ENCODE measurements around the gene ST3GAL2. TPM values are rescaled to one million over a fixed set of nuclear protein-coding genes. Genes with fewer than 3 reads are reported as not detected.
A peak's percentile ranks its signal among the peaks of the same experiment; 100 is the strongest.

Gene ST3GAL2
- total RNA-seq, 2 experiments from 2014 or later, result 44.6 to 61.0 TPM

DNA sequence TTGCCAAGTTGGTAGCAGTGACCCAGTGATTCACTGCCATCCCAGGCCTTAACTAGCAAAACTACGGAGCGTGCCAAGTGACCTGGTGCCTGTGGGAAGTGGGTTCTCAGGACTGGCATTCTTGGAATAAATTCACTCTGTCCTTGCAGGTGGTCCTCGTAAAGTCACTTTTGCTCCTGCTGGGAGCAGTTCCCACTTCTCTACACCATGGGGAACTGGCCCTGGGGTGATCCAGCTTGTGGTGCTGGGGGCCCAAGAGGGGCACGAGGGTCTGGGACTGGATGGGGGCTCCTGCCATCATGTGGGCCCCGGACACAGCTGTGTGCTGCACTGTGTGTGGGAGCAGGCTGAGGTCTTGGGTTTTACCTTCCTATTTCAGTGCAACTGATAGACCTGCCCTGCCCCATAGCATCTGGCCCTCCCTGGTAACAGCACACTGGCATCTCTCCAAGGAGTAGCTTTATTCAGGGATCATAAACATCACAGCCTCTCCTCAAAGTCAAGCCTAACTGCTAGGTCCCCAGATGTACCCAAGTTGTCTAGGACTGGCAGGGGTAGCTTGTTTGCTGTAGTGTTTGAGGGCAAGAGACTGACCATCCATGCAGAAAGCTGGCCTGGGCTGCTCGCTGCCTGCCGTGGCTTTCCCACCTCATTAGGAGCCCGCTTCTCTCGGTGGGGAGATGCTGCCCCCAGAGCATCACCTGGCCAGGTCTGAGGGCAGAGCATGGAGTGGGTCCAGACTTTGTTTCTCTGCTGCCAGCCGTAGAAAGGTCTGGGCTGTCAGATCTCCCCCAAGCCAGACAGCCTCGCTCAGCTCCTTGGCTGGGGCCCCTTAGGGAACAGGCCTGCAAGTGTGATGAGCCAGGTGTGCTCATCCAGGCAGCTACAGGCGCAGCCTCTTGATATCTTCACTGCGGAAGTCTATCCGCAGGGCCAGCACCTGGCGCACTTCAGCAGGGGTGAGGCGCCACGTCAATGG, 41.5 kb upstream of the ST3GAL2 start:
- H3K27ac ChIP-seq (ENCODE audit: low read depth, low read length, poor library complexity, severe bottlenecking), result no peak overlapping the region
- DNase-seq (ENCODE audit: low spot score), result no peak
- TF ChIP-seq EZH2phosphoT487 (IDR thresholded peaks at IDR 0.05; ENCODE audit: borderline replicate concordance, low read depth, low read length), result no peak
- TF ChIP-seq, protein P1, sequence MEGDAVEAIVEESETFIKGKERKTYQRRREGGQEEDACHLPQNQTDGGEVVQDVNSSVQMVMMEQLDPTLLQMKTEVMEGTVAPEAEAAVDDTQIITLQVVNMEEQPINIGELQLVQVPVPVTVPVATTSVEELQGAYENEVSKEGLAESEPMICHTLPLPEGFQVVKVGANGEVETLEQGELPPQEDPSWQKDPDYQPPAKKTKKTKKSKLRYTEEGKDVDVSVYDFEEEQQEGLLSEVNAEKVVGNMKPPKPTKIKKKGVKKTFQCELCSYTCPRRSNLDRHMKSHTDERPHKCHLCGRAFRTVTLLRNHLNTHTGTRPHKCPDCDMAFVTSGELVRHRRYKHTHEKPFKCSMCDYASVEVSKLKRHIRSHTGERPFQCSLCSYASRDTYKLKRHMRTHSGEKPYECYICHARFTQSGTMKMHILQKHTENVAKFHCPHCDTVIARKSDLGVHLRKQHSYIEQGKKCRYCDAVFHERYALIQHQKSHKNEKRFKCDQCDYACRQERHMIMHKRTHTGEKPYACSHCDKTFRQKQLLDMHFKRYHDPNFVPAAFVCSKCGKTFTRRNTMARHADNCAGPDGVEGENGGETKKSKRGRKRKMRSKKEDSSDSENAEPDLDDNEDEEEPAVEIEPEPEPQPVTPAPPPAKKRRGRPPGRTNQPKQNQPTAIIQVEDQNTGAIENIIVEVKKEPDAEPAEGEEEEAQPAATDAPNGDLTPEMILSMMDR (conservative IDR thresholded peaks at IDR 0.05; ENCODE audit: low read length), result no peak
- peaks cover 16% of the 10 kb centered on the region for H3K4me1 ChIP-seq (ENCODE audit: insufficient read depth, low read length, poor library complexity, severe bottlenecking)
- no peak overlapping the region for H3K4me2 ChIP-seq (ENCODE audit: low read length)
- peaks cover 54% of the 10 kb centered on the region for H3K36me3 ChIP-seq (ENCODE audit: insufficient read depth, low read length)
- H2AFZ ChIP-seq (ENCODE audit: low read length), result no peak overlapping the region
- H4K20me1 ChIP-seq (ENCODE audit: insufficient read depth, low read length), result no peaks in the 10 kb centered on the region
- CTCF ChIA-PET (ENCODE audit: unreplicated experiment), result no interaction called here
- intact Hi-C loops (cut with micrococcal nuclease; ENCODE audit: unreplicated experiment), result no loop called here
- BruUV-seq (replicated peaks), result TSS peak; percentile 83
- no peaks in the 10 kb centered on the region for H3K9me3 ChIP-seq (ENCODE audit: low read length)
- H3K9me2 ChIP-seq (ENCODE audit: insufficient read depth, low read length), result no peaks in the 10 kb centered on the region
- no peak overlapping the region for H3K4me3 ChIP-seq (ENCODE audit: low read depth, low read length, poor library complexity, severe bottlenecking)
- POLR2A ChIA-PET, result interaction anchor here (0.5 kb wide), 1 partner anchor 8 kb away, joined by 3 read pairs; no protein-coding TSS in a partner anchor
- no peaks in the 10 kb centered on the region for H3K79me2 ChIP-seq (ENCODE audit: insufficient read depth, low read depth, low read length)

DNA sequence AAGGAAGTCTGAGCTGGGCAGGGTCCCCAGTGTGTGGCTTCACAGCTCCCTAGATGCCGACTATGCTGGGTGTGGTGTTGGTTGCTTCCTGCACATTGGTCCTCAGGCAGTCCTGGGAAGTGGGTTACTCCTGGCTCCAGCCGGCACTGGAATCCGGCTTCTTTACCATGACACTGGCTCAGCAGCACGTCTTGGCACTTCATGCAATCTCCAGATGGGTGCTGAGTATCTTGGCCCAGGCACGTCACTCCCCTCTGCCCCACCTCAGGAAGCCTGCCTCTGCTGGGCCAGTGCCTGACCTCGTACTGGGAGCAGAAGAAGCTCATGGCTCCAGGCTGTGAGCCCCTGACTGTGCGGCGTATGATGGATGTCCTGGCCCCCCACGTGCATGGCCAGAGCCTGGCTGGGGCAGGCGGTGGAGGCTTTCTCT, 40.0 kb upstream of the ST3GAL2 start:
- no TSS peak for BruUV-seq (replicated peaks)
- Histone ChIP-seq H3K4me3 (ENCODE audit: low read depth, low read length, poor library complexity, severe bottlenecking) (no peak overlapping the region), H3K27ac (ENCODE audit: low read depth, low read length, poor library complexity, severe bottlenecking) (no peak overlapping the region), H2AFZ (ENCODE audit: low read length) (no peak overlapping the region), H3K79me2 (ENCODE audit: insufficient read depth, low read depth, low read length) (no peaks in the 10 kb centered on the region), H3K9me2 (ENCODE audit: insufficient read depth, low read length) (no peaks in the 10 kb centered on the region), H3K9me3 (ENCODE audit: low read length) (no peaks in the 10 kb centered on the region), H3K4me2 (ENCODE audit: low read length) (no peak overlapping the region), H3K4me1 (ENCODE audit: insufficient read depth, low read length, poor library complexity, severe bottlenecking) (peaks cover 14% of the 10 kb centered on the region), H4K20me1 (ENCODE audit: insufficient read depth, low read length) (no peaks in the 10 kb centered on the region), H3K36me3 (ENCODE audit: insufficient read depth, low read length) (peaks cover 48% of the 10 kb centered on the region)
- ChIA-PET POLR2A (interaction anchor here (0.7 to 0.8 kb wide), 2 partner anchors 16 to 94 kb away, joined by 3 to 6 read pairs; no protein-coding TSS in a partner anchor), CTCF (ENCODE audit: unreplicated experiment) (no interaction called here)
- DNase-seq (ENCODE audit: low spot score), result no peak
- intact Hi-C loops (cut with micrococcal nuclease; ENCODE audit: unreplicated experiment), result no loop called here
- TF ChIP-seq, protein P1 (conservative IDR thresholded peaks at IDR 0.05; ENCODE audit: low read length), result no peak
- no peak for TF ChIP-seq EZH2phosphoT487 (IDR thresholded peaks at IDR 0.05; ENCODE audit: borderline replicate concordance, low read depth, low read length)

DNA sequence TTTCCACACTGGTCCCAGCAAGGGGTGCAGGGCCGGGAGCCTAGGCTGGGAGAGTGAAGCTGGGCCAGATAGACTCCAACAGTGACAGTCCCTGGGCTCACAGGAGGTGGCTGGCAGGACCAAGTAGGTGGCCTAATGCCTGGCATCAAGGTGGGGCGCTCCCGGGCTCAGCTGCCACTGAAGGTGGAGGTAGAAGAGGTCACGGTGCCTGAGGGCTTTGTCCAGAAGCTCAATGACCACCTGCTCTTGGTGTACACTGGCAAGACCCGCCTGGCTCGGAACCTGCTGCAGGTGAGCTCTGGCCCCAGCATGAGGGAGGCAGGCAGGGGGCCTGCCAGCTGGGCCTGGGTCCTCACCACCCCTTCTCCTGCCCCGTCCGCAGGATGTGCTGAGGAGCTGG, 39.3 kb upstream of the ST3GAL2 start:
- intact Hi-C loops (cut with micrococcal nuclease; ENCODE audit: unreplicated experiment), result no loop called here
- CTCF ChIA-PET (ENCODE audit: unreplicated experiment), result no interaction called here
- no peaks in the 10 kb centered on the region for H3K9me3 ChIP-seq (ENCODE audit: low read length)

More for the DNA sequence above, 39.3 kb upstream of the ST3GAL2 start:
- Histone ChIP-seq H3K4me1 (ENCODE audit: insufficient read depth, low read length, poor library complexity, severe bottlenecking) (peaks cover 6% of the 10 kb centered on the region), H2AFZ (ENCODE audit: low read length) (no peak overlapping the region), H3K27ac (ENCODE audit: low read depth, low read length, poor library complexity, severe bottlenecking) (no peak overlapping the region), H3K9me2 (ENCODE audit: insufficient read depth, low read length) (no peaks in the 10 kb centered on the region), H4K20me1 (ENCODE audit: insufficient read depth, low read length) (no peaks in the 10 kb centered on the region), H3K79me2 (ENCODE audit: insufficient read depth, low read depth, low read length) (no peaks in the 10 kb centered on the region), H3K4me2 (ENCODE audit: low read length) (no peak overlapping the region), H3K4me3 (ENCODE audit: low read depth, low read length, poor library complexity, severe bottlenecking) (no peak overlapping the region), H3K36me3 (ENCODE audit: insufficient read depth, low read length) (peaks cover 44% of the 10 kb centered on the region)
- POLR2A ChIA-PET, result interaction anchor here (0.8 kb wide), 1 partner anchor 17 kb away, joined by 6 read pairs; no protein-coding TSS in a partner anchor
- no peak for DNase-seq (ENCODE audit: low spot score)
- BruUV-seq (replicated peaks), result no TSS peak
- TF ChIP-seq EZH2phosphoT487 (IDR thresholded peaks at IDR 0.05; ENCODE audit: borderline replicate concordance, low read depth, low read length), result no peak
- TF ChIP-seq, protein P1 (conservative IDR thresholded peaks at IDR 0.05; ENCODE audit: low read length), result no peak

Data from OCI-LY7 (cell line).